HG03039 (cell line): ENCODE data around the gene PARP8.
"Not testable (repeated sequence)": the region's sequence is repeated elsewhere in the genome, so short reads cannot be mapped to it uniquely, and the experiment has no call there.

Experiments used
- ATAC-seq: cut with Tn5 transposase; IDR thresholded peaks from one replicate; pipeline ENCODE4 v1.9.1; 2021; ENCODE audit warnings: mild to moderate bottlenecking, moderate library complexity; ENCODE audit not compliant: unreplicated experiment

PARP8 gene, protein sequence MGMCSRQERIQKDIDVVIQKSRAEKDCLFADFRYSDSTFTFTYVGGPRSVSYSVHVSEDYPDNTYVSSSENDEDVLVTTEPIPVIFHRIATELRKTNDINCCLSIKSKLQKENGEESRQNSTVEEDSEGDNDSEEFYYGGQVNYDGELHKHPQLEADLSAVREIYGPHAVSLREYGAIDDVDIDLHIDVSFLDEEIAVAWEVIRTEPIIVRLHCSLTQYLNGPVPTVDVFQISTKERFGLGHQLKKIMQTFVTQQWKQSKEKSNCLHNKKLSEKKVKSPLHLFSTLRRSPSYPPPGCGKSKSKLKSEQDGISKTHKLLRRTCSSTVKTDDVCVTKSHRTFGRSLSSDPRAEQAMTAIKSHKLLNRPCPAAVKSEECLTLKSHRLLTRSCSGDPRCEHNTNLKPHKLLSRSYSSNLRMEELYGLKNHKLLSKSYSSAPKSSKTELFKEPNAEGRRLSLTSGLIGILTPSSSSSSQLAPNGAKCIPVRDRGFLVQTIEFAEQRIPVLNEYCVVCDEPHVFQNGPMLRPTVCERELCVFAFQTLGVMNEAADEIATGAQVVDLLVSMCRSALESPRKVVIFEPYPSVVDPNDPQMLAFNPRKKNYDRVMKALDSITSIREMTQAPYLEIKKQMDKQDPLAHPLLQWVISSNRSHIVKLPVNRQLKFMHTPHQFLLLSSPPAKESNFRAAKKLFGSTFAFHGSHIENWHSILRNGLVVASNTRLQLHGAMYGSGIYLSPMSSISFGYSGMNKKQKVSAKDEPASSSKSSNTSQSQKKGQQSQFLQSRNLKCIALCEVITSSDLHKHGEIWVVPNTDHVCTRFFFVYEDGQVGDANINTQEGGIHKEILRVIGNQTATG

DNA sequence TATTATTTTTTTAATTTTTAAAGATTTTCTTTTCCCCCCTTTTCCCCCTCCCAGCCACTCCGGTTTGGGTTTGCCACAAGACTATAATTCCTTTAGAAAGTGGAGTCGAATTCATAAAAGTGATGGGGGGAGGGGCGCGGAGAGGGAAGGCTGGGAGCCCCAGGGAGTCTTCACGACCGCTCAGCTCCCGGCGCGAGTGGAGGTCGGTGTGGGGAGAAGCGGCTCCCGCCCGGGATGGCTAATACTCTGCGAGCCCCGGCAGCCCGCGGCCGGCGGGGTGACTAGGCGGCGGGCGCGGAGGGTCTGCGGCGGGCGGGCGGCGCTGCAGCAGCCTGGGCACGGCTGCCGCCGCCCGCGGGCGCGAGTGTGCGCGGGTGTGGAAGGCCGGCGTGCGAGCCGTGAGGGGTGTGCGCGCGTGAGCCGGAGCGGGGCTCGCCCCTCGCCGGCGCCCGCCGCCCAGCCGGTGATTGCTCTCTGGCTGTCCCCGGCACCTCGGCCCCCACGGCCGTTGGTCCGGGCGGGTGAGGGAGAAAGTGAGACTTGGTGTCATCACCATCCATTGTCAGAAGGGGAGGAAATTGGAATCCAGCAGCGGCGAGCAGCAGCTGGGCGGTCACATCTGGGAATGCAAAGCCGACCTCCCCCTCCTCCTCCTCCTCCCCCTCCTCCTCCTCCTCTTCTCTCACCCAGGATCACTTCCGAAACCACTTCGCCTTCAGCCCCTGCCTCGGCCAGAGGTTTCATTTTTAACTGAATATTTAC is at the start of gene PARP8:
Gene PARP8, plus strand, starts transcription at position 377 of the 762 bp plus-strand sequence. CDS start 459 bp downstream, outside the sequence.
- peak; percentile 42 for ATAC-seq

DNA sequence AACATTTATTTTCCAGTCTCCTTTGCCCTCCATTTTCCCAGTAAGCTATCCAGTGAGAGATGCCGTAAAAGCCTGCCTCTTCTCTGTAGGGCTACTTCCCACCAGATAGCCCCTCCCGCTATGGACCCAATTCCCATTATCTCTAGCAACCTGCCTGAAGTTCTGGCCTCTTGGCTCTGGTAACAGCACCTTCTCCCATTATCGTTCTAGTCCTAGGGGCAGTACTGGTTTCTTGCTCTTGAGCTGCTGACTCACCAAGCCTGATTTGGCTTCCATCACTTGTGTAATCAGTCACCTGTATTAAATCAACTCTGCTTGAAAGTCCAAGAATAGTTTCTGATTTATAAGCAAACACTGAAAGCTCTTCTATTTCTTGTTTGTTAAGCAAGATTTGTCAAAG is 42.8 kb upstream of the PARP8 start:
- ATAC-seq = no peak

- ATAC-seq = not testable (repeated sequence)
These were observed 31.6 kb upstream of the PARP8 start for GRCh38 chr5:50634866-50635265.

- not testable (repeated sequence) for ATAC-seq
These were observed 28.9 kb upstream of the PARP8 start for GRCh38 chr5:50637576-50637975.

- no peak for ATAC-seq
These were observed 19.8 kb upstream of the PARP8 start for GRCh38 chr5:50646591-50646990.

DNA sequence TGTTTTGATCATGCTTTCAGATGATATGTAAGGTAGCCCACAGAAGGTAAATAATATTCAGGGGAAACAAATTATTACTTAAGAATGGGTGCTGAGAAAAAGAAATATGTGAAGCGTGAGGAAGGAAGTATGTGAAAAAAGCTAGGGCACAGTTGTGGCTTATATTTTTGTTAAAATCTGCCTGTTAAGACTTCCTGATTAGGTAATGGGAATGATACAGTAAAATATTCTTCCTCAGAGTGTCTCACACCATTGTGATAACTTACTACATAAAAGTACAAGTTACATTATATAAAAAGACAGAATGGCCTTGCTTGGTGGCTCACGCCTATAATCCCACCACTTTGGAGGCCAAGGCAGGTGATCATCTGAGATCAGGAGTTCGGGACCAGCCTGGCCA is 18.7 kb upstream of the PARP8 start:
- ATAC-seq = no peak

- ATAC-seq = peak; percentile 99
These were observed 12.5 kb upstream of the PARP8 start for GRCh38 chr5:50653946-50654345.

DNA sequence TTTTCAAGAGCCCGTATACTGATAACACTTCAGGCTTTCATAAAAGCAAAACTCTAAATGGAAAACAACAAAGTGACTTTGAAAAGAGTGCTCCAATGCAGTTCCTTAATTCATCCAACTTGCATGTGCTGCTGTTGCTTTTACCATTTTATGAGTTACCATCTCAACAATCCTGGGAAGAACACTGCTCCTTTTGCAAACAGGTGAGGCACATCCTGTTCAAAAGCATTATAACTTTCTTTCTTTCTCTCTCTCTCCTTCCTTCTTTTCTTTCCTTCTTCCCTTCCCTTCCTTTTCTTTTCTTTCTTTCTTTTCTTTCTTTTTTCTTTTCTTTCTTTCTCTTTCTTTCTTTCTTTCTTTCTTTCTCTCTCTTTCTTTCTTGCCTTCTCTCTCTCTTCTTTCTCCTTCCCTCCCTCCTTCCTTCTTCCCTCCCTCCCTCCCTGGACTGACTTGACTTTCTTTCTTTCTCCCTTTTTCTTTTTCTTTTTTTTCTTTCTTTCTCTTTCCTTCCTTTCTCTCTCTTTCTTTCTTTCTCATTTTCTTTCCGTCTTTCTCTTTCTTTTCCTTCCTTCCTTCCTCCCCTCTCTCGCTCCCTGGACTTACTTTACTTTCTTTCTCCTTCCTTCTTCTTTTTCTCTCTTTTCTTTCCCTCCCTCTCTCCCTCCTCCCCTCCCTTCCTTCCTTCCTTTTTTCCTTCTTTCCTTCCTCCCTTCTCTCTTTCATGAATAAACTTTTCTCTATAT is 11.2 kb upstream of the PARP8 start:
- no peak for ATAC-seq

- ATAC-seq = no peak
These were observed 10.6 kb upstream of the PARP8 start for GRCh38 chr5:50655810-50656205.

DNA sequence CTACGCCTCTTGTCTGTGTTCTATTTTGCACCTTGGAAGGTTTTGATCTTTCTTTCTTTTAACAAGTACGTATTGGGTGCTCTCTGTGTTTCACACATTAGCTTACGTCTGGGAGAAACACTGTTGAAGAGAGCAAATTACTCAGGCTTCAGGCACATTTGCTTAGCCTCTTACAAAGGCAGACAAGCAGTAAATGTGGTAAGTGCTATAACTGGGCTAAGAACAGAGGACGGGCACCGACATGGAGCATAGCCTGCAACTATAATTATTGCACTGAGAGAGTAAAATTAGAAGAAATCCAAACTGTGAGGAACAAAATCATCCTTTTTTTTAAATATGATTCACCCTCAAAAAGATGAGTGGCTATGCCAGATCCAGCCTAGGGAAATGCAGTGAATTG is 9.4 kb upstream of the PARP8 start:
- no peak for ATAC-seq

GRCh38 chr5:50658246-50658645 is 8.2 kb upstream of the PARP8 start:
- ATAC-seq = no peak

DNA sequence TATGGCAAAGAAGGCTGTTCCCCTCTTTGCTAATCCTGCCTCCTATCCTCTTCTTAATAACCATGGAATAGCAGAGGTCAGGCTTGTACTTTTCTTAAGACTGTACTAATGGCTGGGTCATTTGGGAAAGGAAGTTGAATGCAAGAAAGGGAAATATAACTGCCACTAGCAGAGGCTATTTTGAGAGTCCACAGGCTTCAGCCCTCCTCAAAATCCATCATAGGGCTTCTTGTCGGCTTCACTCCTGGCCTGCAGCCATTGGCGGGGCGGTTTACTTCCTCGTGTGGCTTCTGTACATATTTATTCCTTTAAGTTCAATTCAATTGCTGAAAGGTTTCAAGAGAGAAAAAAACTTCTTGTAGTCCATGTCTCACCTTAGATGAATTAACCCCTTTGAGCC is 2.8 kb upstream of the PARP8 start:
- no peak for ATAC-seq

GRCh38 chr5:50665091-50665490 is 1.3 kb upstream of the PARP8 start:
- no peak for ATAC-seq

DNA sequence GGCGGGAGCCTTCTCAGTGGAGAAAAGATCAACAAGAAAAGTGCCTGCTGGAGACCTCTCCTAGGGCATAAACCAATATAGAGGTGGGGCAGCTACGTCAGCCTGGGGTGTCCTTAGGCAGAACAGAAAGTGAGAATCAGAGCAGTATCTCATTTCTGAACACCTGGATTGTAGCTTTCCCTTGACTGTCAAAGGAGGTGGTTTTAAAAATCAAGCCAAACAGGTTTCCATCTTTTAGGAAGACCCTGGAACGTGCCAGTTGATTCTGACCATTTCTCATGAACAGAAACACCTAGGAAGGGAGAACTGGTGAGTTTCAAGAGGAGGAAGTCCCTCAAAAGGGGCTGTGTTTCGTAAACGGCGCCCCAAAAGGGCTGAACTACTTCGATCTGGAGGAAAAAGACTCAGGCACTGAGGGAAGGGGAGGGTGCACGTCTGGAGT is 655 bp upstream of the PARP8 start:
- not testable (repeated sequence) for ATAC-seq

DNA sequence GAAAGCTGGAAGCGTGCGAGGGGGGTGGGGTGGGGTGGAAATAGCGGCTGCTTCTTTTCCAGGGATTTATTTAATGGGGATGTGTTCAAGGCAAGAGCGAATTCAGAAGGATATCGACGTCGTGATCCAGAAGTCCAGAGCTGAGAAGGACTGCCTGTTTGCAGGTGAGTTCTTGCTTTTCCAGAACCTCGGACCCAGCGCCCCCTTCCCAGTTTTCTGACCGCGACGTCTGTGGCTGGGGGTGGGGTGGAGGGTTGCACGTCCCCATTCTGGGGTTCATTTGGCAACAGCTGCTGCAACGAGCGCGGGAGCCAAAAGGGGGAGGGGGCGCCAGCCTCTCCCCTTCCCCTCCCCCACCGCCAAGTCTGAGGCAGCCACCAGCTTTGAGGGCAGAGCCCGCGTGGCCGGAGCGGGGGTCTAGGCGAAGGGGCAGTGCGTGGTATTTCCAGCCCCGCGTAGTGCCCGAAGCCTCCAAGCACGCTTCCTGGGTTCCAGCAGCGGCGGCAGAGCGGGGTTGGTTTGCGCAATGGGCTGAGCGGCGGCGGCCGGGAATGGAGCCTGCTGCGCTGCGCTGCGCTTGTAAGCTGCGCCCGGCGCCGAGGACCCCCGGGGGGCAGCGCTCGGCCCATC is 701 bp downstream of the PARP8 start:
- peak; percentile 39 for ATAC-seq

- peak; percentile 80 for ATAC-seq
These were observed 1.5 kb downstream of the PARP8 start for GRCh38 chr5:50667653-50668595.

- ATAC-seq = not testable (repeated sequence)
These were observed 2.2 kb downstream of the PARP8 start for GRCh38 chr5:50668636-50669035.

GRCh38 chr5:50672663-50673062 is 6.2 kb downstream of the PARP8 start:
- ATAC-seq = no peak

DNA sequence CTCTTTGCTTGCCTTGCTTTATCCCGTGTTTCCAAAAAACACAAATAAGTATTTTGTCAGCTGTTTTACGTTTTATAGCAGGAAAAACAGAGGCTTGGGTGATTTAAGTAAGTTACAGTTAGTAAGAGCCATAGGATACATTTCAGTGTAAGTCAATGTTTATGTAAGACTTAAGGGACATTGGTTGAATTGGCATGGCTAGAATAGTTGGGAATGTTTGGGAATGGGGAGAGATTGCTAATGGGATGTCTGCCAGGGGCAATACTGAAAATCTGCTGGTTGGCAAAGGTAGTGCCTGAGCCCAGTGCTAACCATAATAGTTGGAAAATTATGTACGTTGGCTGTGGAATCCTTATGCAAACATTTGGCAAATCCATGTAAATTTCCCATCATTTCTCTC is 7.0 kb downstream of the PARP8 start:
- ATAC-seq = not testable (repeated sequence)
